ENCODE results near the gene ZNF688. TPM values are rescaled to one million over a fixed set of nuclear protein-coding genes. Genes with fewer than 3 reads are reported as not detected.
A peak's percentile ranks its signal among the peaks of the same experiment; 100 is the strongest.

ZNF688 gene
- total and polyA plus RNA-seq, 2 experiments from 2014 or later: 4.0 to 4.4 TPM

DNA sequence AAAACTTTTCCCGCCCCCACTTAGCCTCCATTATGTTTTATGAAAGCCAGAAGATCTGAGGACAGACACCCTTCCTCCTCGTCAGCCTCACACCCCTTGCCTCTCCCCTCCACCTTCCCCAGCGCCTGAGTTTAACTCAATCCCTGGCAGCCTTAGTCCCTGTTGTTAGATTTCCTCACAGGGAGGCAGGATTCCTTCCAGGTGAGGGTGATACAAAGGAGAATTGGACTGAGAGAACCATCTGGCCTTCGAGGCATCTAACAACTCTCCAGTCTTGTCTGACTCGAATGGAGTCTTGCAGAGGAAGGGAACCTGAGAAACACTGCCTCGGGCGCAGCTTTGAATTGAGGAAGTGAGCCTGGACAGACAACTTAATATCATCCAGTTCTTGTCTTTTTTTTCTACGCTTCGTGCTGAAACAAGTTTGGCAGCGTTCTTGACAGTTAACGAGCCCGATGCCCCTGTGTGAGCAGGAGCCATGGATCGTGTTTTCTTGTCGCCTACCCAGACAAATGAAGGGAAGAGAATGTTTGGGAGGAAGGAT lies 43.8 kb downstream of the ZNF688 start:
- H3K9me3 Mint-ChIP-seq: no peaks in the 10 kb centered on the region
- peak; percentile 65 for DNase-seq (ENCODE audit: low spot score)

More for the DNA sequence above, 43.8 kb downstream of the ZNF688 start:
- H3K4me1 ChIP-seq (ENCODE audit: insufficient read depth): peaks cover 13% of the 10 kb centered on the region
- TF ChIP-seq EZH2phosphoT487 (IDR thresholded peaks at IDR 0.05; ENCODE audit: unreplicated experiment) (no peak), CREB1 (CRISPR knock-in tag; IDR thresholded peaks at IDR 0.05; ENCODE audit: low read depth) (no peak), POLR2AphosphoS5 (IDR thresholded peaks at IDR 0.05; ENCODE audit: low read depth) (no peak), ZNF114 (CRISPR knock-in tag; IDR thresholded peaks at IDR 0.05) (no peak), NANOG (IDR thresholded peaks at IDR 0.05; ENCODE audit: borderline replicate concordance) (no peak), JUNB (IDR thresholded peaks at IDR 0.05; ENCODE audit: unreplicated experiment) (no peak), EZH2 (IDR thresholded peaks at IDR 0.05; ENCODE audit: low read depth, unreplicated experiment) (no peak), ZNF331 (CRISPR knock-in tag; IDR thresholded peaks at IDR 0.05; ENCODE audit: low read depth) (no peak), STAT1 (IDR thresholded peaks at IDR 0.05; ENCODE audit: unreplicated experiment) (no peak)
- TF ChIP-seq, protein P1, sequence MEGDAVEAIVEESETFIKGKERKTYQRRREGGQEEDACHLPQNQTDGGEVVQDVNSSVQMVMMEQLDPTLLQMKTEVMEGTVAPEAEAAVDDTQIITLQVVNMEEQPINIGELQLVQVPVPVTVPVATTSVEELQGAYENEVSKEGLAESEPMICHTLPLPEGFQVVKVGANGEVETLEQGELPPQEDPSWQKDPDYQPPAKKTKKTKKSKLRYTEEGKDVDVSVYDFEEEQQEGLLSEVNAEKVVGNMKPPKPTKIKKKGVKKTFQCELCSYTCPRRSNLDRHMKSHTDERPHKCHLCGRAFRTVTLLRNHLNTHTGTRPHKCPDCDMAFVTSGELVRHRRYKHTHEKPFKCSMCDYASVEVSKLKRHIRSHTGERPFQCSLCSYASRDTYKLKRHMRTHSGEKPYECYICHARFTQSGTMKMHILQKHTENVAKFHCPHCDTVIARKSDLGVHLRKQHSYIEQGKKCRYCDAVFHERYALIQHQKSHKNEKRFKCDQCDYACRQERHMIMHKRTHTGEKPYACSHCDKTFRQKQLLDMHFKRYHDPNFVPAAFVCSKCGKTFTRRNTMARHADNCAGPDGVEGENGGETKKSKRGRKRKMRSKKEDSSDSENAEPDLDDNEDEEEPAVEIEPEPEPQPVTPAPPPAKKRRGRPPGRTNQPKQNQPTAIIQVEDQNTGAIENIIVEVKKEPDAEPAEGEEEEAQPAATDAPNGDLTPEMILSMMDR (conservative IDR thresholded peaks at IDR 0.05; ENCODE audit: low read depth in 2 of 2): no peak
- TF ChIP-seq, protein P2, sequence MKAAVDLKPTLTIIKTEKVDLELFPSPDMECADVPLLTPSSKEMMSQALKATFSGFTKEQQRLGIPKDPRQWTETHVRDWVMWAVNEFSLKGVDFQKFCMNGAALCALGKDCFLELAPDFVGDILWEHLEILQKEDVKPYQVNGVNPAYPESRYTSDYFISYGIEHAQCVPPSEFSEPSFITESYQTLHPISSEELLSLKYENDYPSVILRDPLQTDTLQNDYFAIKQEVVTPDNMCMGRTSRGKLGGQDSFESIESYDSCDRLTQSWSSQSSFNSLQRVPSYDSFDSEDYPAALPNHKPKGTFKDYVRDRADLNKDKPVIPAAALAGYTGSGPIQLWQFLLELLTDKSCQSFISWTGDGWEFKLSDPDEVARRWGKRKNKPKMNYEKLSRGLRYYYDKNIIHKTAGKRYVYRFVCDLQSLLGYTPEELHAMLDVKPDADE (IDR thresholded peaks at IDR 0.05): no peak
- TF ChIP-seq, protein P3, sequence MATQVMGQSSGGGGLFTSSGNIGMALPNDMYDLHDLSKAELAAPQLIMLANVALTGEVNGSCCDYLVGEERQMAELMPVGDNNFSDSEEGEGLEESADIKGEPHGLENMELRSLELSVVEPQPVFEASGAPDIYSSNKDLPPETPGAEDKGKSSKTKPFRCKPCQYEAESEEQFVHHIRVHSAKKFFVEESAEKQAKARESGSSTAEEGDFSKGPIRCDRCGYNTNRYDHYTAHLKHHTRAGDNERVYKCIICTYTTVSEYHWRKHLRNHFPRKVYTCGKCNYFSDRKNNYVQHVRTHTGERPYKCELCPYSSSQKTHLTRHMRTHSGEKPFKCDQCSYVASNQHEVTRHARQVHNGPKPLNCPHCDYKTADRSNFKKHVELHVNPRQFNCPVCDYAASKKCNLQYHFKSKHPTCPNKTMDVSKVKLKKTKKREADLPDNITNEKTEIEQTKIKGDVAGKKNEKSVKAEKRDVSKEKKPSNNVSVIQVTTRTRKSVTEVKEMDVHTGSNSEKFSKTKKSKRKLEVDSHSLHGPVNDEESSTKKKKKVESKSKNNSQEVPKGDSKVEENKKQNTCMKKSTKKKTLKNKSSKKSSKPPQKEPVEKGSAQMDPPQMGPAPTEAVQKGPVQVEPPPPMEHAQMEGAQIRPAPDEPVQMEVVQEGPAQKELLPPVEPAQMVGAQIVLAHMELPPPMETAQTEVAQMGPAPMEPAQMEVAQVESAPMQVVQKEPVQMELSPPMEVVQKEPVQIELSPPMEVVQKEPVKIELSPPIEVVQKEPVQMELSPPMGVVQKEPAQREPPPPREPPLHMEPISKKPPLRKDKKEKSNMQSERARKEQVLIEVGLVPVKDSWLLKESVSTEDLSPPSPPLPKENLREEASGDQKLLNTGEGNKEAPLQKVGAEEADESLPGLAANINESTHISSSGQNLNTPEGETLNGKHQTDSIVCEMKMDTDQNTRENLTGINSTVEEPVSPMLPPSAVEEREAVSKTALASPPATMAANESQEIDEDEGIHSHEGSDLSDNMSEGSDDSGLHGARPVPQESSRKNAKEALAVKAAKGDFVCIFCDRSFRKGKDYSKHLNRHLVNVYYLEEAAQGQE (IDR thresholded peaks at IDR 0.05; ENCODE audit: unreplicated experiment): no peak
- TF ChIP-seq, protein P4, sequence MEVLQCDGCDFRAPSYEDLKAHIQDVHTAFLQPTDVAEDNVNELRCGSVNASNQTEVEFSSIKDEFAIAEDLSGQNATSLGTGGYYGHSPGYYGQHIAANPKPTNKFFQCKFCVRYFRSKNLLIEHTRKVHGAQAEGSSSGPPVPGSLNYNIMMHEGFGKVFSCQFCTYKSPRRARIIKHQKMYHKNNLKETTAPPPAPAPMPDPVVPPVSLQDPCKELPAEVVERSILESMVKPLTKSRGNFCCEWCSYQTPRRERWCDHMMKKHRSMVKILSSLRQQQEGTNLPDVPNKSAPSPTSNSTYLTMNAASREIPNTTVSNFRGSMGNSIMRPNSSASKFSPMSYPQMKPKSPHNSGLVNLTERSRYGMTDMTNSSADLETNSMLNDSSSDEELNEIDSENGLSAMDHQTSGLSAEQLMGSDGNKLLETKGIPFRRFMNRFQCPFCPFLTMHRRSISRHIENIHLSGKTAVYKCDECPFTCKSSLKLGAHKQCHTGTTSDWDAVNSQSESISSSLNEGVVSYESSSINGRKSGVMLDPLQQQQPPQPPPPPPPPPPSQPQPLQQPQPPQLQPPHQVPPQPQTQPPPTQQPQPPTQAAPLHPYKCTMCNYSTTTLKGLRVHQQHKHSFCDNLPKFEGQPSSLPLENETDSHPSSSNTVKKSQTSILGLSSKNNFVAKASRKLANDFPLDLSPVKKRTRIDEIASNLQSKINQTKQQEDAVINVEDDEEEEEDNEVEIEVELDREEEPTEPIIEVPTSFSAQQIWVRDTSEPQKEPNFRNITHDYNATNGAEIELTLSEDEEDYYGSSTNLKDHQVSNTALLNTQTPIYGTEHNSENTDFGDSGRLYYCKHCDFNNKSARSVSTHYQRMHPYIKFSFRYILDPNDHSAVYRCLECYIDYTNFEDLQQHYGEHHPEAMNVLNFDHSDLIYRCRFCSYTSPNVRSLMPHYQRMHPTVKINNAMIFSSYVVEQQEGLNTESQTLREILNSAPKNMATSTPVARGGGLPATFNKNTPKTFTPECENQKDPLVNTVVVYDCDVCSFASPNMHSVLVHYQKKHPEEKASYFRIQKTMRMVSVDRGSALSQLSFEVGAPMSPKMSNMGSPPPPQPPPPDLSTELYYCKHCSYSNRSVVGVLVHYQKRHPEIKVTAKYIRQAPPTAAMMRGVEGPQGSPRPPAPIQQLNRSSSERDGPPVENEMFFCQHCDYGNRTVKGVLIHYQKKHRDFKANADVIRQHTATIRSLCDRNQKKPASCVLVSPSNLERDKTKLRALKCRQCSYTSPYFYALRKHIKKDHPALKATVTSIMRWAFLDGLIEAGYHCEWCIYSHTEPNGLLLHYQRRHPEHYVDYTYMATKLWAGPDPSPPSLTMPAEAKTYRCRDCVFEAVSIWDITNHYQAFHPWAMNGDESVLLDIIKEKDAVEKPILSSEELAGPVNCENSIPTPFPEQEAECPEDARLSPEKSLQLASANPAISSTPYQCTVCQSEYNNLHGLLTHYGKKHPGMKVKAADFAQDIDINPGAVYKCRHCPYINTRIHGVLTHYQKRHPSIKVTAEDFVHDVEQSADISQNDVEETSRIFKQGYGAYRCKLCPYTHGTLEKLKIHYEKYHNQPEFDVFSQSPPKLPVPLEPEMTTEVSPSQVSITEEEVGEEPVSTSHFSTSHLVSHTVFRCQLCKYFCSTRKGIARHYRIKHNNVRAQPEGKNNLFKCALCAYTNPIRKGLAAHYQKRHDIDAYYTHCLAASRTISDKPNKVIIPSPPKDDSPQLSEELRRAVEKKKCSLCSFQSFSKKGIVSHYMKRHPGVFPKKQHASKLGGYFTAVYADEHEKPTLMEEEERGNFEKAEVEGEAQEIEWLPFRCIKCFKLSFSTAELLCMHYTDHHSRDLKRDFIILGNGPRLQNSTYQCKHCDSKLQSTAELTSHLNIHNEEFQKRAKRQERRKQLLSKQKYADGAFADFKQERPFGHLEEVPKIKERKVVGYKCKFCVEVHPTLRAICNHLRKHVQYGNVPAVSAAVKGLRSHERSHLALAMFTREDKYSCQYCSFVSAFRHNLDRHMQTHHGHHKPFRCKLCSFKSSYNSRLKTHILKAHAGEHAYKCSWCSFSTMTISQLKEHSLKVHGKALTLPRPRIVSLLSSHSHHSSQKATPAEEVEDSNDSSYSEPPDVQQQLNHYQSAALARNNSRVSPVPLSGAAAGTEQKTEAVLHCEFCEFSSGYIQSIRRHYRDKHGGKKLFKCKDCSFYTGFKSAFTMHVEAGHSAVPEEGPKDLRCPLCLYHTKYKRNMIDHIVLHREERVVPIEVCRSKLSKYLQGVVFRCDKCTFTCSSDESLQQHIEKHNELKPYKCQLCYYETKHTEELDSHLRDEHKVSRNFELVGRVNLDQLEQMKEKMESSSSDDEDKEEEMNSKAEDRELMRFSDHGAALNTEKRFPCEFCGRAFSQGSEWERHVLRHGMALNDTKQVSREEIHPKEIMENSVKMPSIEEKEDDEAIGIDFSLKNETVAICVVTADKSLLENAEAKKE (CRISPR knock-in tag; IDR thresholded peaks at IDR 0.05): no peak
- no peaks in the 10 kb centered on the region for H3K36me3 ChIP-seq (ENCODE audit: insufficient read depth)
- H3K27ac Mint-ChIP-seq: peak overlapping the region; percentile 93
- H3K79me2 ChIP-seq (replicated peaks; ENCODE audit: insufficient read depth): peaks cover 13% of the 10 kb centered on the region; the same call in 1 of the 2 replicates
- no peaks in the 10 kb centered on the region for H4K20me1 ChIP-seq (replicated peaks; ENCODE audit: insufficient read depth)
- H3K4me1 Mint-ChIP-seq: peaks cover 16% of the 10 kb centered on the region
- peak overlapping the region; percentile 89 for H3K4me3 ChIP-seq
- H3K9me2 ChIP-seq (ENCODE audit: insufficient read depth): no peaks in the 10 kb centered on the region
- ATAC-seq: peak; percentile 5
- peak overlapping the region; percentile 80 for H3K4me2 ChIP-seq
- peak overlapping the region; percentile 68 for H3K4me3 Mint-ChIP-seq
- H3F3A ChIP-seq (replicated peaks; ENCODE audit: low read depth): peaks cover 15% of the 10 kb centered on the region
- H3K36me3 Mint-ChIP-seq (ENCODE audit: low read depth): peaks cover 15% of the 10 kb centered on the region
- H3K27ac ChIP-seq (ENCODE audit: low read depth): peak overlapping the region; percentile 94
- peaks cover 15% of the 10 kb centered on the region for H3K27me3 Mint-ChIP-seq (ENCODE audit: insufficient read depth, low read depth, poor library complexity)
- no peaks in the 10 kb centered on the region for H3K27me3 ChIP-seq (ENCODE audit: insufficient read depth)
- no peak overlapping the region for H2AFZ ChIP-seq

Data from GM23338 (cell line).